ENCODE data around the gene PLEKHG3.

GRCh38 chr14:64721391-64721791 is 17.2 kb downstream of the PLEKHG3 start:
- TF ChIP-seq CTCF (IDR thresholded peaks at IDR 0.05; ENCODE audit: low read depth, low read length, poor library complexity, severe bottlenecking) (no peak), EZH2phosphoT487 (IDR thresholded peaks at IDR 0.05; ENCODE audit: borderline replicate concordance, low read length) (no peak)
